Stimulated activated memory B cell treated with anti-CD40 and anti-IgM and Interleukin-4, amounts not matched to agents 10 μg/mL and 1 μg/mL and 100 μg/mL, for 72 hours (primary cell): ENCODE measurements around the gene FTL.

Experiments used
- ATAC-seq: fragments of 150-1000 bp; cut with Tn5 transposase; 2 replicates; pipeline ENCODE4 v1.10.0; 2021
- H3K27ac Mint-ChIP-seq: one replicate; pipeline ENCODE4 v1.8.0; 2022; ENCODE audit warnings: mild to moderate bottlenecking, mixed read lengths
- H3K27me3 Mint-ChIP-seq: one replicate; pipeline ENCODE4 v1.8.0; 2022; ENCODE audit warnings: mixed read lengths
- H3K36me3 Mint-ChIP-seq: one replicate; pipeline ENCODE4 v1.8.0; 2022; ENCODE audit warnings: mixed read lengths
- H3K4me1 Mint-ChIP-seq: one replicate; pipeline ENCODE4 v1.8.0; 2022; ENCODE audit warnings: mixed read lengths
- H3K4me3 Mint-ChIP-seq: one replicate; pipeline ENCODE4 v1.8.0; 2022; ENCODE audit warnings: mild to moderate bottlenecking, moderate library complexity, mixed read lengths
- H3K9me3 Mint-ChIP-seq: one replicate; pipeline ENCODE4 v1.8.0; 2022; ENCODE audit warnings: mixed read lengths

FTL gene

DNA sequence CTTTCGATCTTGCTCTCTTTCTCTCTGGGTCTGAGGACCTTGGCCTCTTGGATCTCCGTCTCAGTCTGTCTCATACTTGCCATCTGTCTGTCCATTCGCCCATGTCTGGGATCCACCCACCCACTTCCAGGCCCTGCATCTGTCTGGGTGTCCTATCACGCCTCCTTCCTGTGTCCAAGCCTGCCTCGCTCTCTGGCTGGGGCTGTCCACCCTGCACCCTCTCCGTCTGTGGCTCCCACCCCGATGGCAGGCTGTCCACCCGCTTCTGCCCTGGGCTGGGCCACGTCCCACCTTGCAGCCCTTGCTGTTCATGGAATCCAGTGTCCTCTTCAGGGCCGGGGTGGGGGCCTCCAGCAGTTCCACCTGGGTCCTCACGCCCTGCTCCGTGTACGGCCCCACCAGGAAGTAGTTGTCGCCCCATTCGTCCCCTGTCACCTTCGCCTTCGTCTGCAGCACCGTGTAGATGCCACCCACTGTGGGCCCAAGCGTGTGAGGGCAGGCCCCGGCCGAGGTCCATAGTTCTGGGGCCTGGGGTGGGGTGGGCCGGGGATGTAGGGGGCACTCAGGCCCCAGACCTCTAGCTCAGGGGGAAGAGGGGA is 26.0 kb downstream of the FTL start:
- no peaks in the 10 kb centered on the region for H3K9me3 Mint-ChIP-seq
- peaks cover 53% of the 10 kb centered on the region for H3K36me3 Mint-ChIP-seq
- no peak for ATAC-seq
- H3K4me3 Mint-ChIP-seq: no peak overlapping the region
- peaks cover 60% of the 10 kb centered on the region for H3K4me1 Mint-ChIP-seq
- H3K27me3 Mint-ChIP-seq: no peaks in the 10 kb centered on the region
- H3K27ac Mint-ChIP-seq: peak overlapping the region; percentile 33

DNA sequence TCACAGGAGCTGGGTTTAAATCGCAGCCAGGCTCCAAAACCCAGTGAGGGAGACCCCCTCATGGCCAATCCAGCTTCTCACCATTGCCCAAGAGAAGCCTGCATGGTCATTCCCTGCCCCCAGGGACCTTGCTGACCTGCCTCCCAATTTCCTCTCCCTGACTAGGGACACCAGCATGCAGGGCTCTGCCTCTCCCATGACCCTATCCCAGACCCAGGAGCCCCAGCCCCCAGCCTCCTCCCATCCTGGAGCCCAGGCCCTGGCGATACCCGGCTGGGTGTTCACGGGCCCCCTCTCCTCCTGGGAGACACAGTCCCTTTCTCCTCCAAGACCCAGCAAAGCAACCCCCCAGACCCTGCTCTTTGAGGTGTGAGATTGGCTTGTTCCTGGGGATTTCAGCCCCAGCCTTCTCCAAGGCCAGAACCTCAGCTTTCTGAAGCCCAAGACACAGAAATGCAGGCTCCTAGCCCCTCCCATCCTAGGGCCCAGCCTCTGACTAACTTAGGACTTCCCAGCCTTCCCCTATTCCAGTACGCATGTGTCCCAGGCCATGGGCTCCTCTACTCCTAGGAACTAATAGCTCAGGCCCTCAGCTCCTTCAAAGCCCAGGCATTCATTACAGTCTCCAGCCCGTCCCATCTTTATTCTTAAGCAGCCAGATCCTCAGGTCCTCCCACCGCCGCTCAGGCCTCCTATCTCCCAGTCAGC is 26.9 kb downstream of the FTL start:
- no peak for ATAC-seq
- Mint-ChIP-seq H3K27me3 (no peaks in the 10 kb centered on the region), H3K4me3 (peak overlapping the region; percentile 88), H3K9me3 (no peaks in the 10 kb centered on the region), H3K36me3 (peaks cover 48% of the 10 kb centered on the region), H3K27ac (peak overlapping the region; percentile 93), H3K4me1 (peaks cover 62% of the 10 kb centered on the region)

DNA sequence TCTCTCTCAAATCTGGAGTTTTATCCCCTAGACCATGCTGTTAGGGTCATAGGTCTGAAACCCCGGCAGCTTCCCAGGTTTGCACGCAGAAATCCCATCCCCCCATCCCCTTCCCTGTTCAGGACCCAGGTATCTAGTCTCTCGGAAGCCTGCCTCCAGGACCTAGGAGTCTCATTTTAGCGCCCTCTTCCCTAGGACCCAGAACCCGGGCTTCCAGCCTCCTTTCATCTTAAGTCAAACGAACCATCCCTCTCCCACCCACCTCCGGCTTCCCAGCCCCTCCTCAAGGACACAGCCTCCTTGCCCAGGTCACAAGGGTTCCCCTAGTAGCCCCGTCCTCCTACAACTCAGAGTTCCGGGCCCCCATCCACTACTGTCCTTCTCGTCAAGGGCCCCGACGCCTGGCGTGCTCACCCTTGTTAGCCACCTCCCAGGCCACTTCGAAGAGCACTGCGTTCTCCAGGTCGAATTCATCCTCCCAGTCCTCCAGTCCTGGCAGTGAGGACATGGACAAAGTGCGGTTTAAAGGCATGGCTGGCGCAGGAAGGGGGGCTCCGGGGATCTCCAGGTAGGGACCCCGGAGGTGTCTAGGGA is 27.6 kb downstream of the FTL start:
- H3K4me3 Mint-ChIP-seq: peak overlapping the region; percentile 88
- H3K36me3 Mint-ChIP-seq: peaks cover 43% of the 10 kb centered on the region
- H3K27ac Mint-ChIP-seq: peak overlapping the region; percentile 93
- ATAC-seq: no peak
- peaks cover 61% of the 10 kb centered on the region for H3K4me1 Mint-ChIP-seq
- no peaks in the 10 kb centered on the region for H3K9me3 Mint-ChIP-seq
- no peaks in the 10 kb centered on the region for H3K27me3 Mint-ChIP-seq

DNA sequence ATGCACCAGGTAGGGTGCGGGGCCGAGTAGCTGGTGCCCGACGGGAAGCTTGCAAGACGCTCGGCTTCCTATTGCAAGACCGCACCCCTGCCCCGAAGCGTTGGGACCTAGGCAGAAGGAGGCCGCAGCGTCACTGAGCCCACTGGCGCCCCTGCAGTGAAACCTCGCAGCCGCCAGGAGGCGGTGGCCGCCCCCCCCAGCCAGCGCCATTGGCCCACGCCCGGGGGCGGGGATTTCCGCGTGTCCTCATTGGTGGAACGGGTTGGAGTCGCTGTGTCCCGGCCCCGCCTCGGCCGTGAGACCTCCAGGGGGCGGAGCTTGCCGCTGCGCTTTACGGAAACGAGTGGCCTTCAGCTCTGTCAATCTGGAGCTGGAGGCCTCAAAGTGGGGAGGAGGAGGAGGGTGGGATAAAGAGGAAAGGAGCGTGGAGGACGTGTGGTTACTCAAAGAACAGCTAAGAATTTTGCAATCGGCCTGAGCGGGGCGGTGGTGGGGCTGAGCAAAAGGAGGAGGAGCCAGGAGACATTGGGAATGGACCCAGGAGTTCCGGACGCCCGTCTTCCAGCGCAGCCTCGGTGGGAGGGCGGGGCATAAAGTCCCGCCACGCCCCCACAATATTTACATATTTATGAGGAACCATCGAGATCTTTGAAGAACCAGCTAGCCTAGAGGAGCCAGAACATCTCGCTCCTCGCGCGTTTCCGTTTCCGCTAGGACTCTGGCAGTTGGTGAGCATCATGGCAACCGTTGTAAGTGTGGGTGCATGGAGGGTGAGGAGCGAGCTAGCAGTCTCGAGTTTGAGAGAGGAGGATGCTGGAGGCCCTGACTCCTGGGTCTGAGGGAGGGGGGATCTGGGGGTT is 28.3 kb downstream of the FTL start, which contains the start of the genes GYS1 and RUVBL2:
GYS1 (minus strand) TSS at position 135 of the 860 bp plus-strand sequence. CDS start 197 bp downstream, outside the sequence.
RUVBL2 (plus strand) TSS at position 713 of the 860 bp plus-strand sequence; CDS start at position 738, 25 bp downstream.
- Mint-ChIP-seq H3K4me1 (peaks cover 60% of the 10 kb centered on the region), H3K4me3 (peak within 1 kb of the TSS; percentile 88), H3K27me3 (no peaks in the 10 kb centered on the region), H3K27ac (peak within 1 kb of the TSS; percentile 93), H3K9me3 (no peaks in the 10 kb centered on the region), H3K36me3 (peaks cover 39% of the 10 kb centered on the region)
- peak; percentile 98 for ATAC-seq

DNA sequence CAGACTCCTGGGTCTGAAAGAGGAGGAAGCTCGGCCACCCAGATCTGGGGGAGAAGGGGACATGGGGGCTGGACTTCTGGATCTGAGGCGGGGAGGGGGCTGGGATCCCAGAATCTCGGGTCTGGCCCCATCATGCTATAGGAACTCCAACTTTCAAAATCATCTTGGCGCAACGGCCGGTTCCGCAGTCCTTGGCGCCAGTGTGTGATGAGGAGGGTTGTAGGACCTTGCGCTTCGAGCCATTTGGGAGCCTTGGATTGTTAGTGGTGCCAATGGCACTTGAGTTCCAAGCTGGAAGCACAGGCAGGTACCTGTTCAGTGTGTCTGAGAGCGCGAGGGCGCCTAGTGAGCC is 28.9 kb downstream of the FTL start:
- Mint-ChIP-seq H3K36me3 (peaks cover 35% of the 10 kb centered on the region), H3K27me3 (no peaks in the 10 kb centered on the region), H3K4me1 (peaks cover 60% of the 10 kb centered on the region), H3K9me3 (no peaks in the 10 kb centered on the region), H3K27ac (peak overlapping the region; percentile 93), H3K4me3 (peak overlapping the region; percentile 88)
- ATAC-seq: no peak

DNA sequence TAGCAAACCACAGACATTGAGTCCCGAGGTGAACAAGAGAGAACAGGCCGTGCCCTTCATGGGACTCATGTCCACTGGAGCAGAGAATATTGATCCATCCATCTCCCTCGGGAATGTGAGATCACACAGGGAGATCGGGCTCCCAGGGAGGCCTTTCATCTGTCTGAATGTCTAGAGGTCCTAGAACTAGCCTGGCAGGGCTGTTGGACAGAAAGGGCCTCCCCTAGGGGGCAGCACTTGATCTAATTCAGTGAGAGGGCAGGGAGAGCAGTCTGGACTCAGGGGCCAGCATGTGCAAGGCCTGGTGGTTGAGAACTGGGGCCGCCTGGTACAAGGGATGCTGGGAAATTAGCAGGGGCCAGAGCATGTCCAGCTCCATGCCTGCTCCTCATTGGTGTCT is 32.9 kb downstream of the FTL start:
- peaks cover 36% of the 10 kb centered on the region for H3K36me3 Mint-ChIP-seq
- H3K4me1 Mint-ChIP-seq: peaks cover 44% of the 10 kb centered on the region
- no peak overlapping the region for H3K4me3 Mint-ChIP-seq
- H3K27ac Mint-ChIP-seq: no peak overlapping the region
- no peak for ATAC-seq
- no peaks in the 10 kb centered on the region for H3K27me3 Mint-ChIP-seq
- no peaks in the 10 kb centered on the region for H3K9me3 Mint-ChIP-seq

DNA sequence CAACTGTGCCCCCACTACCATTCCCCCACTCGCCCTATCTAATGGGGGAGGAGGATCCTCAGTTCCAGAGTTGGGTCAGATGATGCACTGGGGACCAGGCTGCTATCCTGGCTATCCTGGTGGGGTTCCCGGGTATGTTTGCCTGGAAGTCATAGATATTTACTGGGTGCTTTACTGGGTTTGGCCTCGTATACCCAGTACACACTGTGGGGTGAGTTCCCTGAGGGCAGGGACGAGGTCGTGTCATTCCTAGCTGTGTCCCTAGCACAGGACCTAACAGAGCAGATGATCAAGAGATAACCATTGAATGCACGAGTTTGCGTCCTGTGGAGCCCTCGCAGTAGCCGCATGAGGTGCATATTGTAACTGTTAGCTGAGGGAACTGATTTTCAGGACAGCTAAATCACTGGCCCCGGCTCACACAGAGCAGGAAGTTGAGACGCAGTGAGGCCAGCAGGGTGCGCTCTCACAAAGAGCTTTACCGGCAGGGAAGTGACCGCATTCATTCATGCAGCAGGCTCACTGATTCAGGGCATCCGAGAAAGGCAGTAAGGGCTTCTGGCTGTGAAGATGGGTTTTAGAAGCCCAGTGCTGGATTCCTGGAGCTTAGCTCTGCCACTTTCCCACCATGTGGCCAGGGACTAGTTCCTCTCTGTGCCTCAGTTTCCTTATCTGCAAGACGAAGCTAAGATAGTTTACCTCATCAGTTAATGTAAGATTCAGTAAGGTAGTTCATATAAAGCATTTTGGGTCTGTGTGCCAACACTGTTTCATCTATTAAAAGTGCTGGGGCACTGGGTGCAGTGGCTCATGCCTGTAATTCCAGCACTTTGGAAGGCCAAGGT is 34.6 kb downstream of the FTL start:
- H3K4me3 Mint-ChIP-seq: no peak overlapping the region
- peaks cover 46% of the 10 kb centered on the region for H3K36me3 Mint-ChIP-seq
- no peak overlapping the region for H3K27ac Mint-ChIP-seq
- ATAC-seq: peak; percentile 80
- H3K4me1 Mint-ChIP-seq: peaks cover 32% of the 10 kb centered on the region
- no peaks in the 10 kb centered on the region for H3K27me3 Mint-ChIP-seq
- no peaks in the 10 kb centered on the region for H3K9me3 Mint-ChIP-seq

DNA sequence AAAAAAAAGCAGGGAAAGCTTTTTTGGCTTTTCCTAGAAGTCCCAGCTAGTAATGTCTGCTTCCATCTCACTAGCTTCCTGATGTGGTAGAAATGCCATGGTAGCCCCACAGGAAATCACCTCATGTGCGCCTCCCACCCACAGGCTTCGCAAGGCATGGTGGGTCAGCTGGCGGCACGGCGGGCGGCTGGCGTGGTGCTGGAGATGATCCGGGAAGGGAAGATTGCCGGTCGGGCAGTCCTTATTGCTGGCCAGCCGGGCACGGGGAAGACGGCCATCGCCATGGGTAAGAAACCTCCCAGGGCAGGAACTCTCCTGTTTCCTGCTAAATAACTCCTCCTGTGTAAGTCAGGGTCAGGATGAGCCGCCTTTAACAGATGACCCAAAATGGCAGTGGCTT is 39.0 kb downstream of the FTL start:
- Mint-ChIP-seq H3K4me3 (no peak overlapping the region), H3K27ac (no peak overlapping the region), H3K4me1 (peaks cover 9% of the 10 kb centered on the region), H3K36me3 (peaks cover 57% of the 10 kb centered on the region), H3K9me3 (no peaks in the 10 kb centered on the region), H3K27me3 (no peaks in the 10 kb centered on the region)
- no peak for ATAC-seq

DNA sequence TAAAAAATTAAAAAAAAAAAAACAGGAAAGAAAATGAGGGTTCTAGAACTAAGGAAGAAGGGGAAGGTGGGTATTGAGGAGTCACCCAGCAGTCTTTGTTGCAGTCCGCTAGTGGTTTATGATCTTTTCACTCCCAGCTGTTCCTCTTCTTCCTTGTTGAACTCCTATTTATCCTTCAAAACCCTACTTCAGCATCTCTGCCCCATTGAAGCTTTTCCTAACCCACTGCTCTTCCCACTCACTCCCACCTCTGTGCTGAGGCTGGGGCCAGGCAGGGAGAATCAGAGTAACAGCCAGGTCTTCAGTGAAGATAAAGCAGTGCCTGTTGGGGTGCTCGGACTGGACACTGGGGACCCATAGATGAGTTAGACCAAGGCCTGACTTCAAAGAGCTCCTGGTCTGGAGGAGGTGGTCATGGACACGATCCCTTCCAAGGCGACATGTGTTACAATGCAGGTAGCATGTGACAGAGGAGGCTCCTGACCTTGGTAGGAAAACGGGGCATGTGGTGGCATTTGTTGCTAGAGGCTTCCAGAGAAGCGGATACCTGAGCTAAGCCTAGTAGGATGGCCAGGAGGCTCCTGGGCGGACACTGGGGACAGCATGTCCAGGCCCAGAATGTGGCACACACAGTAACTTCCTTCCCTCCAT is 40.0 kb downstream of the FTL start:
- H3K36me3 Mint-ChIP-seq: peaks cover 55% of the 10 kb centered on the region
- peaks cover under 1% of the 10 kb centered on the region for H3K4me1 Mint-ChIP-seq
- H3K27ac Mint-ChIP-seq: no peak overlapping the region
- H3K27me3 Mint-ChIP-seq: no peaks in the 10 kb centered on the region
- no peaks in the 10 kb centered on the region for H3K9me3 Mint-ChIP-seq
- ATAC-seq: no peak
- no peak overlapping the region for H3K4me3 Mint-ChIP-seq

DNA sequence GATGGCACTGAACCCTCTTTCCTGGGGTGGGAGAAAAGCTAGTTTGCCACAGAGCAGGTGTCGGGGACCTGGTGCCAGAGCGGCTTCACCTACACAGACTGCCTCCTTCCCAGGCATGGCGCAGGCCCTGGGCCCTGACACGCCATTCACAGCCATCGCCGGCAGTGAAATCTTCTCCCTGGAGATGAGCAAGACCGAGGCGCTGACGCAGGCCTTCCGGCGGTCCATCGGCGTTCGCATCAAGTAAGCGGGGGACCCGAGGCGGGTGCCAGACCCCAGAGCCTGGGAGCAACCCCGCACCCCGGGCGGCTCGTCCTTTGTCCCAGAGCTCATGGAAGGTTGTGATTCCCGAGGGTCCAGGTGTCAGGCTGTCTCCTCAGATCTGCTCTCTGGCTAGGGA is 41.8 kb downstream of the FTL start:
- H3K27ac Mint-ChIP-seq: no peak overlapping the region
- no peaks in the 10 kb centered on the region for H3K27me3 Mint-ChIP-seq
- no peak overlapping the region for H3K4me3 Mint-ChIP-seq
- peaks cover 70% of the 10 kb centered on the region for H3K36me3 Mint-ChIP-seq
- no peaks in the 10 kb centered on the region for H3K9me3 Mint-ChIP-seq
- no peaks in the 10 kb centered on the region for H3K4me1 Mint-ChIP-seq
- ATAC-seq: no peak

DNA sequence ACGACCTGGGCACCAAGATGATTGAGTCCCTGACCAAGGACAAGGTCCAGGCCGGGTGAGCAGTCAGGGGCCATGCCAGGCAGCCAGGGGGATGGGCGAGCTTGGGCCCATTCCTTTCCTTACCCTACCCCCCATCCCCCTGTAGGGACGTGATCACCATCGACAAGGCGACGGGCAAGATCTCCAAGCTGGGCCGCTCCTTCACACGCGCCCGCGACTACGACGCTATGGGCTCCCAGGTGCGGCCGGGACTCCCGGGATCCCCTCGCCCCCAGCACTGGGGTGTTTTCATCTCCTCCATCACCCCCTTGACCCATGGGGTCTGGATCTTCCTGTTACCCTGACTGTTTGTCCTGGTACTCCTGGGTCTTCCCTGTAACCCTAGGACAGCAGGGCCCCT is 44.7 kb downstream of the FTL start:
- H3K4me1 Mint-ChIP-seq: no peaks in the 10 kb centered on the region
- H3K27ac Mint-ChIP-seq: no peak overlapping the region
- no peaks in the 10 kb centered on the region for H3K27me3 Mint-ChIP-seq
- no peaks in the 10 kb centered on the region for H3K9me3 Mint-ChIP-seq
- no peak overlapping the region for H3K4me3 Mint-ChIP-seq
- H3K36me3 Mint-ChIP-seq: peaks cover 50% of the 10 kb centered on the region
- no peak for ATAC-seq

DNA sequence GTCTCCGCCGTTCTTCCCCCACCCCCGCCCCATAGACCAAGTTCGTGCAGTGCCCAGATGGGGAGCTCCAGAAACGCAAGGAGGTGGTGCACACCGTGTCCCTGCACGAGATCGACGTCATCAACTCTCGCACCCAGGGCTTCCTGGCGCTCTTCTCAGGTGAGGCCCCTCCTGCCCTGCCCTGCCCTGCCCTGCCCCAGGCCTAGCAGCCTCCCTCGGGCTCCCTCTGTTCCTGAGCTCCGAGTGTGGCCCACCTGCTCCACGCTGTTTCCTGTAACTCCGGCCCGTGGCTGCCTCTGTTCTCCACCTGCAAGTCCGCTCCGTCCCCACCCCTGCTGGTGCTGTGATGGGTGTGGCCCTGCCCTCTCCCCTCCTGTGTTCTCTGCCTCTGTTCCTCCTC is 45.3 kb downstream of the FTL start:
- H3K27me3 Mint-ChIP-seq: no peaks in the 10 kb centered on the region
- H3K9me3 Mint-ChIP-seq: no peaks in the 10 kb centered on the region
- no peak overlapping the region for H3K27ac Mint-ChIP-seq
- no peak for ATAC-seq
- H3K4me1 Mint-ChIP-seq: no peaks in the 10 kb centered on the region
- no peak overlapping the region for H3K4me3 Mint-ChIP-seq
- H3K36me3 Mint-ChIP-seq: peaks cover 50% of the 10 kb centered on the region

DNA sequence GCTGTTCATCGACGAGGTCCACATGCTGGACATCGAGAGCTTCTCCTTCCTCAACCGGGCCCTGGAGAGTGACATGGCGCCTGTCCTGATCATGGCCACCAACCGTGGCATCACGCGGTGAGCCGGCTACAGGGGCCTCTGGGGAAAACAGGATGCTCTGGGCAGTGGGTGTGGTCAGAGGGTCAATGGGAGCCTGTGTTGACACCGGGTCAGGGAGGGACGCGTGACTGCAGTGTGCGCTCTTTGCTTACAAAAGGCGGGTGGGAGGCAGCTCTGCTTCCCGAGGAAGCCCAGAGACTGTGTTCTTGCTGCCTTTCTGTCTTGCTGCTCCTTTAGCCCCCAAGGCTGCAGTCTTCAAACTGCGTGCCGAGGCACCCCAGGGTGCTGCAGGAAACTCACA is 46.1 kb downstream of the FTL start:
- Mint-ChIP-seq H3K36me3 (peaks cover 50% of the 10 kb centered on the region), H3K27ac (no peak overlapping the region), H3K4me1 (no peaks in the 10 kb centered on the region), H3K27me3 (no peaks in the 10 kb centered on the region), H3K9me3 (no peaks in the 10 kb centered on the region), H3K4me3 (no peak overlapping the region)
- no peak for ATAC-seq
